ENCODE results near the gene APEH. TPM values are rescaled to one million over a fixed set of nuclear protein-coding genes. Genes with fewer than 3 reads are reported as not detected.

The APEH gene
- total RNA-seq, 4 donors from 2014 or later: 53.9 to 151 (median 116) TPM

DNA sequence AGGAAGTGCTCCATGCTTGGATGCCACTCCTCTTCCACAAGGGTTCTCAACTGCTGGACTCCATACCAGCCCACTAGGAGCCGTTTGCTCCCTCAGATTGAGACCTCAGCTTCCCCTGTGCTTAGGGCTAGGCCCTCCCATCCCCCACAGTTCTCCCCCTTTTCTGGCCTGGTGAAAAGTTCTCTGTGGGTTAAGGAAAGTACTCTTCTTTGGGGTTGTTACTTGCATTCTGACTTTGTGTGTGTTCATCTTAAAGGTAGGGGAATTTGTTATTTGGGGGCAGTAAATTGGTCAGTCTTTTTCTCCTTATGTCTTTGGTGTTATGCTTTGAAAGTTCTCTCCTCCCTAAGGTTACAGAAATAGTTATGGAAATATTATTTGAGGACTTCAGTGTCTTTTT is 24.0 kb upstream of the APEH start:
- no peaks in the 10 kb centered on the region for H3K36me3 ChIP-seq
- H3K9me3 ChIP-seq: no peaks in the 10 kb centered on the region
- intact Hi-C loops (cut with DNase I; ENCODE audit: low total_unique reads) (no loop called here), in situ Hi-C loops (cut with MboI; ENCODE audit: low pct_ligation_motif_present in 1 of 4, low pct_unique_long_range_greater_than_20kb in 1 of 4, low sequenced_read_pairs in 3 of 4) (no loop called here)
- no peaks in the 10 kb centered on the region for H3K27me3 ChIP-seq
- TF ChIP-seq POLR2AphosphoS5 (IDR thresholded peaks at IDR 0.05): no peak
- H3K4me1 ChIP-seq: no peaks in the 10 kb centered on the region
- no peak overlapping the region for H3K4me3 ChIP-seq
- WGBS, 2 donors (ENCODE audit: low coverage in 1 of 2): 57 to 80% methylated on average over 1 of the region's 1 CpG
- H3K27ac ChIP-seq: no peak overlapping the region
- DNase-seq: no peak

DNA sequence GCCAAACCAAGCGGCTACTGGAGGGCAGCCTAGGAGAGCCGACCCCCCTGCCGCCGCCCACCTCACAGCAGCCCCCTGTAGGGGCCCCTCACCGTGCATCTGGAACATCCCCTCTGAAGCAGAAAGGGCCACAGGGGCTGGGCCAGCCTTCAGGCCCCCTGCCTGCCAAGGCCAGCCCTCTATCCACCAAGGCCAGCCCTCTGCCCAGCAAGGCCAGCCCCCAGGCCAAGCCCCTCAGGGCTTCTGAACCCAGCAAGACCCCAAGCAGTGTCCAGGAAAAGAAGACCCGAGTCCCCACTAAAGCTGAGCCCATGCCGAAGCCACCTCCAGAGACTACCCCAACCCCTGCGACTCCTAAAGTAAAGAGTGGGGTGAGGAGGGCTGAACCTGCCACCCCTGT is 23.5 kb upstream of the APEH start:
- H3K4me3 ChIP-seq: no peak overlapping the region
- TF ChIP-seq POLR2AphosphoS5 (IDR thresholded peaks at IDR 0.05): no peak
- no peak for TF ChIP-seq POLR2A (IDR thresholded peaks at IDR 0.05)
- no peak for TF ChIP-seq EP300 (IDR thresholded peaks at IDR 0.05; ENCODE audit: low read depth)
- TF ChIP-seq, protein P1, sequence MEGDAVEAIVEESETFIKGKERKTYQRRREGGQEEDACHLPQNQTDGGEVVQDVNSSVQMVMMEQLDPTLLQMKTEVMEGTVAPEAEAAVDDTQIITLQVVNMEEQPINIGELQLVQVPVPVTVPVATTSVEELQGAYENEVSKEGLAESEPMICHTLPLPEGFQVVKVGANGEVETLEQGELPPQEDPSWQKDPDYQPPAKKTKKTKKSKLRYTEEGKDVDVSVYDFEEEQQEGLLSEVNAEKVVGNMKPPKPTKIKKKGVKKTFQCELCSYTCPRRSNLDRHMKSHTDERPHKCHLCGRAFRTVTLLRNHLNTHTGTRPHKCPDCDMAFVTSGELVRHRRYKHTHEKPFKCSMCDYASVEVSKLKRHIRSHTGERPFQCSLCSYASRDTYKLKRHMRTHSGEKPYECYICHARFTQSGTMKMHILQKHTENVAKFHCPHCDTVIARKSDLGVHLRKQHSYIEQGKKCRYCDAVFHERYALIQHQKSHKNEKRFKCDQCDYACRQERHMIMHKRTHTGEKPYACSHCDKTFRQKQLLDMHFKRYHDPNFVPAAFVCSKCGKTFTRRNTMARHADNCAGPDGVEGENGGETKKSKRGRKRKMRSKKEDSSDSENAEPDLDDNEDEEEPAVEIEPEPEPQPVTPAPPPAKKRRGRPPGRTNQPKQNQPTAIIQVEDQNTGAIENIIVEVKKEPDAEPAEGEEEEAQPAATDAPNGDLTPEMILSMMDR (IDR thresholded peaks at IDR 0.05): no peak
- H3K9me3 ChIP-seq: no peaks in the 10 kb centered on the region
- WGBS, 2 donors (ENCODE audit: low coverage in 1 of 2): 69% methylated on average over 8 of the region's 8 CpGs; no CpG with 5 or more reads in 1 of the 2 donors
- no peaks in the 10 kb centered on the region for H3K4me1 ChIP-seq
- in situ Hi-C loops (cut with MboI; ENCODE audit: low pct_ligation_motif_present in 1 of 4, low pct_unique_long_range_greater_than_20kb in 1 of 4, low sequenced_read_pairs in 3 of 4): no loop called here
- intact Hi-C loops (cut with DNase I; ENCODE audit: low total_unique reads): no loop called here
- H3K27me3 ChIP-seq: no peaks in the 10 kb centered on the region
- H3K27ac ChIP-seq: no peak overlapping the region
- H3K36me3 ChIP-seq: no peaks in the 10 kb centered on the region
- no peak for DNase-seq

DNA sequence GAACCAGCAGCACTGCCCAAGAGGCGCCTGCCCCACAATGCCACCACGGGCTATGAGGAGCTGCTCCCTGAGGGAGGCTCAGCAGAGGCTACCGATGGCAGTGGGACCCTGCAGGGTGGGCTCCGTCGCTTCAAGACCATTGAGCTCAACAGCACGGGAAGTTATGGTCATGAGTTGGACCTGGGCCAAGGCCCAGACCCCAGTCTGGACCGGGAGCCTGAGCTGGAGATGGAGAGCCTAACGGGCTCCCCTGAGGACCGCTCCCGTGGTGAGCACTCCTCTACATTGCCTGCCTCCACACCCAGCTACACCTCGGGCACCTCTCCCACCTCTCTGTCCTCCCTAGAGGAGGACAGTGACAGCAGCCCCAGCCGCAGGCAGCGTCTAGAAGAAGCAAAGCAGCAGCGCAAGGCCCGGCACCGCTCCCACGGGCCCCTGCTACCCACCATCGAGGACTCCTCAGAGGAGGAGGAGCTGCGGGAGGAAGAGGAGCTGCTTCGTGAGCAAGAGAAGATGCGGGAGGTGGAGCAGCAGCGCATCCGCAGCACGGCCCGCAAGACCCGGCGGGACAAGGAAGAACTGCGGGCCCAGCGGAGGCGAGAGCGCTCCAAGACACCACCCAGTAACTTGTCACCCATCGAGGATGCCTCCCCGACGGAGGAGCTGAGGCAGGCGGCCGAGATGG is 21.8 kb upstream of the APEH start:
- DNase-seq: no peak
- no peaks in the 10 kb centered on the region for H3K4me1 ChIP-seq
- TF ChIP-seq, protein P1 (IDR thresholded peaks at IDR 0.05): no peak
- TF ChIP-seq POLR2A (IDR thresholded peaks at IDR 0.05): no peak
- TF ChIP-seq EP300 (IDR thresholded peaks at IDR 0.05; ENCODE audit: low read depth): no peak
- TF ChIP-seq POLR2AphosphoS5 (IDR thresholded peaks at IDR 0.05): no peak
- no peaks in the 10 kb centered on the region for H3K9me3 ChIP-seq
- intact Hi-C loops (cut with DNase I; ENCODE audit: low total_unique reads): no loop called here
- H3K4me3 ChIP-seq: no peak overlapping the region
- 88% methylated on average over 36 of the region's 36 CpGs; no CpG with 5 or more reads in 1 of the 2 donors for WGBS, 2 donors (ENCODE audit: low coverage in 1 of 2)
- H3K36me3 ChIP-seq: no peaks in the 10 kb centered on the region
- no peak overlapping the region for H3K27ac ChIP-seq
- in situ Hi-C loops (cut with MboI; ENCODE audit: low pct_ligation_motif_present in 1 of 4, low pct_unique_long_range_greater_than_20kb in 1 of 4, low sequenced_read_pairs in 3 of 4): no loop called here
- no peaks in the 10 kb centered on the region for H3K27me3 ChIP-seq

DNA sequence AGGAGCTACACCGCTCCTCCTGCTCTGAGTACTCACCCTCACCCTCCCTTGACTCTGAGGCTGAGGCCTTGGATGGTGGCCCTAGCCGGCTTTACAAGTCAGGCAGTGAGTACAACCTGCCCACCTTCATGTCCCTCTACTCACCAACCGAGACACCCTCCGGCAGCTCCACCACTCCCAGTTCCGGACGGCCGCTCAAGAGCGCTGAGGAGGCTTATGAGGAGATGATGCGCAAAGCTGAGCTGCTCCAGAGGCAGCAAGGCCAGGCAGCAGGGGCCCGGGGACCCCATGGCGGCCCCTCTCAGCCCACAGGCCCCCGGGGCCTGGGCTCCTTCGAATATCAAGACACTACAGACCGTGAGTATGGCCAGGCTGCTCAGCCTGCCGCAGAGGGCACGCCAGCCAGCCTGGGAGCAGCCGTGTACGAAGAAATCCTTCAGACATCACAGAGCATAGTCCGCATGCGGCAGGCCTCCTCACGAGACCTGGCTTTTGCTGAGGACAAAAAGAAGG is 21.2 kb upstream of the APEH start:
- WGBS, 2 donors (ENCODE audit: low coverage in 1 of 2): 92 to 95% methylated on average over 4 to 15 of the region's 21 CpGs
- TF ChIP-seq POLR2AphosphoS5 (IDR thresholded peaks at IDR 0.05) (no peak), EP300 (IDR thresholded peaks at IDR 0.05; ENCODE audit: low read depth) (no peak), POLR2A (IDR thresholded peaks at IDR 0.05) (no peak)
- TF ChIP-seq, protein P1 (IDR thresholded peaks at IDR 0.05): no peak
- H3K36me3 ChIP-seq: no peaks in the 10 kb centered on the region

More for the DNA sequence above, 21.2 kb upstream of the APEH start:
- no peak overlapping the region for H3K4me3 ChIP-seq
- intact Hi-C loops (cut with DNase I; ENCODE audit: low total_unique reads): no loop called here
- no peaks in the 10 kb centered on the region for H3K27me3 ChIP-seq
- in situ Hi-C loops (cut with MboI; ENCODE audit: low pct_ligation_motif_present in 1 of 4, low pct_unique_long_range_greater_than_20kb in 1 of 4, low sequenced_read_pairs in 3 of 4): no loop called here
- no peaks in the 10 kb centered on the region for H3K9me3 ChIP-seq
- DNase-seq: no peak
- no peak overlapping the region for H3K27ac ChIP-seq
- no peaks in the 10 kb centered on the region for H3K4me1 ChIP-seq

Measured in transverse colon (tissue), 4 donors.